Right lung (tissue), 5 donors: ENCODE data around the gene XDH. TPM values are rescaled to one million over a fixed set of nuclear protein-coding genes. Genes with fewer than 3 reads are reported as not detected.

Source experiments
- DNase-seq, 2 donors: peaks; one replicate each; pipeline ENCODE4 v3.0.0-alpha.2; 2013
- polyA plus RNA-seq, 5 donors: library from polyadenylated mRNA; unstranded; fragments of 120-200 nt; gene quantifications; one replicate each; pipeline versions ENCODE4 v1.2.1 to v1.2.3, GENCODE V29; 2013; ENCODE audit warnings: inconsistent platforms in 1 of 5, low replicate concordance in 1 of 5; ENCODE audit not compliant: insufficient read length in 5 of 5, insufficient read depth in 1 of 5

Gene XDH
- polyA plus RNA-seq, 5 donors, result 0.04 to 0.45 (median 0.10) TPM

DNA sequence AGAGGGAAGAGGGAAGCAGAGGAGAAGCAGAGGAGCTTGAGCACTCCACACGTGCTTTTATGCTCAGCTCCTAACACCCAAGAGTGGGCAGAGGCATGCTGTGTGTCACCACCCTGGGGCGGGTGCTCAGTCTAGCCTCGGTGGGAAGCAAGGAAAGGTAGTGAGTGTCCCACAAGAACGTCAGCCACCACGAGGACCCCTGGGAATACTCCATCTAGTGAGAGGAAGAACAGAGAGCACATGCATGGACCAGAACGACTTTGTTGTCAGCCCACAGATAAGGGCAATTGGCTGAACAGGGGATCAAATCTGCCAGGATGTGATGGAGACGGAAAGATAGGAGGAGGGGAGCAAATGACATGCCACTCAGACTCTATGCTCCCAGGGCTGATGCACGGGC lies 83.4 kb downstream of the XDH start:
- DNase-seq, result no peak

GRCh38 chr2:31329081-31329625 lies 85.4 kb downstream of the XDH start:
- no peak for DNase-seq

DNA sequence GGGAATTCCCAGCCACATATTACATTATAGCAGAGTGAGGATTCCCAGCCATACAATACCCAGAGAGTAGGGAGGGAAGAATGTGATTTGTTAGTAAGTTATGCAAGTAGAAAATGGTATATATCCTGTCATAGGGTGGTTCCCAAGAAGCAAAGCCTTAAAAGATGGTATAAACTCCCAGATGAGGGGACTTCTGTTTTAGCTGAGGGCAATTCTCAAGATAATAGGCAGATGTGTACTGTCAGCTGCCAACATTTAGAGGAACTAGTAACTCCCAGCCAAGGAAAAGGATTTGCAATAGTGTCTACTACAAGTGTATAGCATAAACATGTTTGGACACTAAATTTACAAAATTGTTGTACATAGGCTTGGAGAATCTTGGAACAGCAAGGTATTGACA lies 86.5 kb downstream of the XDH start:
- no peak for DNase-seq

DNA sequence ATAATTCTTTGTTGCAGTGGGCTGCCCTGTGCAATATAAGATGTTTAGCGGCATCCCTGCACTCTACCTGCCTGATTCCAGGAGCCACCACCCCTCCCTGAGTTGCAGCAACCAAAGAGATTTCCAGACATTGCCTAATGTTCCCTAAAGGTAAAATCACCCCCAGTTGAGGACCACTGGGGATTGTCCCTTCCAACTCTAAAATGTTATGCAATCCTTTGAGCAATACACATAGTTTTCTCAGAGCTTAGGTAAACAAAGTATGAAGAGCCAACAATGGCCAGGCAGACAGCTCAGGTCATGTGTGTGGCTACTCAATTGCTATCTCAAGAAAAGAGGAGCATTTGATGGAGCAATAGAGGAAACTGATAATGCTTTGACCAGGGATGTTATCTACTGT lies 87.0 kb downstream of the XDH start:
- DNase-seq, result no peak

DNA sequence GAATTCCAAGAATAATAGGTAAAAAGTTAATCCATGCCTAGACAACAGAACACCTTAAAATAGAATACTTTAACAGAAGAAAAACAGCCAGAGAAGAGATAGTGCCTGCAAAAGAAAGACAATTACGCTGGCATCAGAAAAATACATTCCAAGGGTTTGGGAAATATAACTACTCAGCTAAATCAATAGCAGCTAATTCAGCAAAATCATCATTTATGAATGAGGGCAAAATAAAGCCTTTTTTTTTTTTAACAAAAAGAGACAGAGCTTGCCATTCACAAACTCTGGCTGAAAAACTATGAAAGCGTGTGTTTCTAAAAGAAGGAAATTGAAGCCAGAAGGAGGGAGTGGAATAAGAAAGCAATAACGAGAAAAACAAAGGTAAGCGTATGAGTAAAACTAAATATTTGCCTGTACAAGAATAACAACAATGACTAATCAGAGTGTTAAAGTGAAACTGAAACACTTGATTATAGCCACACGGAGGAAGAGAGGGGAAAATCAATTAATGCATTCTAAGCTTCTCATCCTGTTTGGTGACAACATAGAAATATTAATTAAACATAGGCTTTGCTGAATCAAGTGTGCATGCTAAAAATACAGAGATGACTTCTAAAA lies 90.4 kb downstream of the XDH start:
- DNase-seq, result no peak

DNA sequence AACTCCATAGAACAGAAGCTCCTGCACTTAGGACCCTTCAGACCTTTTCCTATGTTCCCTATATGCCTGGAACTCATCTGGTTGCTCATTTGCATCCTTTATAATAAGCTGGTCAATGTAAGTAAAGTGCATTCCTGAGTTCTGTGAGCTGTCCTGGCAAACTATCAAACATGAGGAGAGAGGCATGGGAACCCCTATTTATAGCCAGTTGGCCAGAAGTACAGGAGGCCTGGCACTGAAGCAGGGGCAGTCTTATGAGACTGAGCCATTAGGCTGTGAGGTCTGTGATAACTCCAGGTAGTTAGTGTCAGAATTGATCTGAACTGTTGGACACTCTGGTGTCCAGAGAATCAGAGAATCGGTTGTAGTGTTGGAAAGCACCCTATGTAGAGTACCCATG lies 92.2 kb downstream of the XDH start:
- DNase-seq, result no peak

- DNase-seq, result peak; percentile 31 to 55
Measured at GRCh38 chr2:31319406-31320175, 95.0 kb downstream of the XDH start.

- no peak for DNase-seq
Measured at GRCh38 chr2:31318361-31319336, 95.9 kb downstream of the XDH start.

GRCh38 chr2:31317396-31317795 lies 97.1 kb downstream of the XDH start:
- no peak for DNase-seq

- DNase-seq, result no peak
Measured at GRCh38 chr2:31314761-31315160, 99.8 kb downstream of the XDH start.

GRCh38 chr2:31312898-31313297 lies 101.6 kb downstream of the XDH start:
- DNase-seq, result no peak

GRCh38 chr2:31304816-31305215 lies 109.7 kb downstream of the XDH start:
- DNase-seq, result no peak

- peak; percentile 78 to 79 for DNase-seq
Measured at GRCh38 chr2:31302940-31303563, 111.5 kb downstream of the XDH start.

- DNase-seq, result no peak
Measured at GRCh38 chr2:31300309-31300708, 114.2 kb downstream of the XDH start.

- DNase-seq, result no peak
Measured at GRCh38 chr2:31299547-31299946, 115.0 kb downstream of the XDH start.

DNA sequence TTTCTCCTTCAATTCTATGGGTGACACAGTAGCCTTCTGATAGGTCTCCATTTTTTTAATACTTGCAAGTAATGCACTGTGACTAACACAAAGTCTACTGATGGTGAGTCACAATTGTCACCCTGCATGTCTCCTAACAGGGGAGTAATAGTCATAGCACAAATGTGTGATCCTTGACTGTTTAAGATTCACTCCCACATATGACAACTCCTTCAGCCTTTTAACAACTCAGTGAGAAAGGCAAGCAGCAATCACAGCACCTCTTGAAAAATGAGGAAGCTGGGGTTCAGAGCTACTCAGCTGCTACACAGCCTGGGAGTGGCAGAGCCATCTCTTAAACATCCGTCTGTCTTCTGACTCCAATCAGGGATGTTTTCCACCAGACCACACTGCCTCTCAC lies 116.8 kb downstream of the XDH start:
- no peak for DNase-seq

DNA sequence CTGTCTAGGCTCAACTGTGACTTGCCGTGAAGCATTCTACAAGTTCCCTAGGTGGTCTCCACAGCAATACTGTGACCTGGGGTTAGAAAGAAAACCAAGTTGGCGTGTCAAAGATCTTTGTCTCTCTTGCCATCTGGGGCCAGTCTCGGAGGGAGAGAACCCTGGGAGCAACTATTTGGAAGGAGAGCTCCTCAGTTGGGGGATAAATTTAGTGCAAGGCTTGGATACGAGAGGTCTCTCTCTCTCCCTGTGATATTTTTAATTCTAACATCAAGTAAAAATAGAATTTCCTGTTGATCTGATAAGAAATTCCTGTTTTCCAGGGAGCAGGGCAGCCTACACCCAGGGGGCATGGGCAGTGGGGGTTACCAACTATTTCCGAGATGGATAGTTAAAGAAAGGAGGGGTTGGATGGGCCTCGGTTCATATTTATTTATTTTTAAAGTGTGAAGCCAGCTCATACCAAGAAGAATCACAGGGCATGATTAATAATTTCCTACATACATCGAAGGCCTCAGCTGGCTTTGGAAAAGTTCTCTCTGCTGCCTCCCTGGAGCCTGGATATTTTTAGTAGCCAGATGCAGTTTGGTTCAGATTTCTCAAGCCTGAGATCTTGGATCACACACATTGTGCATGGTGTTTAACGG lies 117.8 kb downstream of the XDH start:
- DNase-seq, result no peak

DNA sequence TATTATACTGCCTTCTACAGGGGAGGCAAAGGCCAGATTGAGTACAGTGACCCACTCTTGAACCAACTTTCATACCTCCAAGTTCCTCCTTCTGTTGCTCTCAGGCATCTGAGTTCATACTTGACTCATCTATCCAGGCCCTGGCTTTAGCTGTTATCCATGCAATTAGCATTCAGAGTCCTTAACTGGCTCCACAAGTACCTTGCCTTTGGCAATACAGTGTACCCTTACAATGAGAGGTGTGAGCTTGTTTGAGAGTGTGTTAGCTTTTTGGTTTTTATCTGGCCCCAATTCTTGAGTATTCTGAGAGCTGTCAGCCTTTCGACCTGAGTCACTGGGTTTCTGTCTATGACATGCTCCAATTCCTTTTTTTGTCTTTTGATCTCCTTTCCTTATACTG lies 120.3 kb downstream of the XDH start:
- DNase-seq, result no peak

- DNase-seq, result no peak
Measured at GRCh38 chr2:31287654-31288053, 126.9 kb downstream of the XDH start.

DNA sequence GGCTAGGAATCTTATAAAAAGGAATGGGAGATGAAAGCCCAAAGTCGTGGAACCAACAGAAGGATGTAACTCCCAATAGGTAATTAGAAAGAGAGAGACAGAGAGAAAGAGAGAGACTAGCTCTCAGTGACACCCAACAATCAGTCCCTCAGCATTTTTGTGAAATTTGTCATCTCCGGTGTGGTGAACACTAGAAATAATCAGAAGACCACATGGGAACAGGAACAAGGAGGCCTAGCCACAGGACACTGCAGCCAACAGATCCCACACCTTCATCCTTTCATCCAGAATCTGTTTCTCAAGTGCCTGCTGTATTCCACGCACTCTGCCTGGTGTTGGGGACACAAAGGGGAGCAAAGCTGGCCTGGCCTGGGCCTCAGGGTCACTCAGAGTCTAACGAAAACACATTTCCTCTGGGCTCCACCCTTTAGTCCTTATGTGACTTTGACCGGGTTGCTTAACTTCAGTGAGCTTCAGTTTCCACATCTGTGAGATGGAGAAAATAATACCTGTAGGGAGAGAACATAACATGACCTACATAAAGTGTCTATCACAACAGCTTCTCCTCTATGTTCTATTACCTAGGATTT lies 127.5 kb downstream of the XDH start:
- no peak for DNase-seq

- DNase-seq, result no peak
Measured at GRCh38 chr2:31286230-31286629, 128.3 kb downstream of the XDH start.
